HG03457 (cell line): ENCODE results near the gene ABCA5.
"Not testable (repeated sequence)": the region's sequence is repeated elsewhere in the genome, so short reads cannot be mapped to it uniquely, and the experiment has no call there.

Source experiments
- ATAC-seq: cut with Tn5 transposase; IDR thresholded peaks from one replicate; pipeline ENCODE4 v1.9.1; 2021; ENCODE audit warnings: moderate number of reproducible peaks; ENCODE audit not compliant: unreplicated experiment

The ABCA5 gene

GRCh38 chr17:69222707-69223258 is 104.2 kb downstream of the ABCA5 start:
- no peak for ATAC-seq

GRCh38 chr17:69220098-69220497 is 106.8 kb downstream of the ABCA5 start:
- ATAC-seq: no peak

GRCh38 chr17:69218986-69219385 is 107.9 kb downstream of the ABCA5 start:
- ATAC-seq: no peak

- ATAC-seq: no peak
Measured at GRCh38 chr17:69213059-69213813, 113.7 kb downstream of the ABCA5 start.

GRCh38 chr17:69208640-69209039 is 118.3 kb downstream of the ABCA5 start:
- ATAC-seq: no peak

GRCh38 chr17:69207151-69207550 is 119.8 kb downstream of the ABCA5 start:
- no peak for ATAC-seq

DNA sequence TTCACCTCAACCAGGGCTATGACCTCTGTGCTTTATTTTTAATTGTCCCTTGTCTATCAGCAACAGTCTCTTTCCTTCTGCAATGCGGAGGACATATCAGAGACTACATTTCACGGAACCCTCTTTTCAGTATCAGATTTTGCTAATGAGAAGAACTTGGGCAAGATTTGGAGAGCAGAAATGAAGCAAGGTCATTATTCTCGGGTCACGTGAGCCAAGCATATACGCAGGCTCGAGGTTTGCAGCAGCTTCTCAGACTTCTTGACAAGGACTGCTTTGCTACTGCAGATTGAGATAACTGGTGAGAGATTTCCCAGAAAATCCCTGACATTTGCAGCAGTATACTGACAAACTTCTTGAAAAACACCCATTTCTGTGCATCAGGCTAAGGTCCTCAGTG is 128.7 kb downstream of the ABCA5 start:
- ATAC-seq: no peak

DNA sequence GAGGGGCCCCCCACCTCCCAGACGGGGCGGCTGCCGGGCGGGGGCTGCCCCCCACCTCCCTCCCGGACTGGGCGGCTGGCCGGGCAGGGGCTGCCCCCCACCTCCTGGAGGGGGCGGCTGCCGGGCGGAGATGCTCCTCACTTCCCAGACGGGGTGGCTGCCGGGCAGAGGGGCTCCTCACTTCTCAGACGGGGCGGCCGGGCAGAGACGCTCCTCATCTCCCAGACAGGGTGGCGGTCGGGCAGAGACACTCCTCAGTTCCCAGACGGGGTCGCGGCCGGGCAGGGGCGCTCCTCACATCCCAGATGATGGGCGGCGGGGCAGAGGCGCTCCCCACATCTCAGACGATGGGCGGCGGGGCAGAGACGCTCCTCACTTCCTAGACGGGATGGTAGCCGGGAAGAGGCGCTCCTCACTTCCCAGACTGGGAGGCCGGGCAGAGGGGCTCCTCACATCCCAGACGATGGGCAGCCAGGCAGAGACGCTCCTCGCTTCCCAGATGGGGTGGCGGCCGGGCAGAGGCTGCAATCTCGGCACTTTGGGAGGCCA is 130.8 kb downstream of the ABCA5 start:
- ATAC-seq: not testable (repeated sequence)
